ENCODE data around the gene TFDP1.

TFDP1 gene

DNA sequence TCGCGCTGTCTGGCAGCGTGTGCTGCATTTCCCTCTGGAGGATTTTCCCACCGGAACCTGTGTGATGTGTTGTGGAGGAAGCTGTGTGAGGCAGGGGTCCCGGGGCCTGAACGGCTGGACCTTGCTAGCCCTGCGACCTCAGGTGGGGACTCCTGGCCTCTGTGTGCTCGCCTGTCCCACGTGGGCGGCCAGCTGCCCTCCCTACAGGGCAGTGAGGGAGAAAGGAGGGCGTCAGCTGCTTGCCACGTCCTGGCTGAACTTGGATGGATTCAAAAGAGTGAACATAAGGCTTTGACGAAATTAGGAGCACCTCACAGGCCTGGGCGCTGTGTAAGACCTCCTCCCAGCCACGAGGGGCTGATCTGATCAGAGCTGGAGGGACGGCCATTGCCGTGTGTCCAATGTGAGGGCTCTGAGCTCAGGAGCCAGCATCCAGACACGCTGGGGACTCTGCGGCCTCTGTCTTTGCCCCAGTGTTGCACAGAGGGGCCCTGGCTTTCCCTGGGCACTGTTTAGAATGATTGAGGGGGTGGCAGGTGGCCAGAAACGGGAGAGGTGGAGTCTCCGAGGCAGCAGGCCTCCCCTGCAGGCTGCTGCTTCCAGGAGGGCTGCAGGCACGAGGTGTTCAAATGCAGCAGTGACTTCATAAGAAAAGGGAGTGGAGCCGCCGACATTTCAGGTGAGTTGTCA is 13.0 kb downstream of the TFDP1 start:
- no peak for DNase-seq (ENCODE audit: extremely low read depth, insufficient read length)
- H3K36me3 ChIP-seq (ENCODE audit: control insufficient read depth, insufficient read depth, low read length) = peaks cover 28% of the 10 kb centered on the region

DNA sequence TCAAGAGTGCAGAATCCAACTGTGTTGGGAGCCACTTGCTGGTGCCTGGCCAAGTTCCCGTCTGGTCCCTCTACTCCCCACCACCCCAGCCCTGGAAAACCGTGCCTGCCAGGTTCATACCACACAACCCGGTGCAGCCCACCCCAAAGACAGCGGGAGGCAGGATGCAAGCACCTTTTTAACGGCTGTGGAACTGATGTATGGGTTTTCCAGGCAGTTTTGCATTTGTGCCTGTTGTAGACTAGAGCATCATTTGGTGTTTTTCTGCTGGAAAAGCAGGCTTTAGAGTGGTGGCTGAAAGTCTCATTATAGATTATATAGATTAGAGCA is 13.5 kb downstream of the TFDP1 start:
- no peak for DNase-seq (ENCODE audit: extremely low read depth, insufficient read length)
- TF ChIP-seq, protein P1, sequence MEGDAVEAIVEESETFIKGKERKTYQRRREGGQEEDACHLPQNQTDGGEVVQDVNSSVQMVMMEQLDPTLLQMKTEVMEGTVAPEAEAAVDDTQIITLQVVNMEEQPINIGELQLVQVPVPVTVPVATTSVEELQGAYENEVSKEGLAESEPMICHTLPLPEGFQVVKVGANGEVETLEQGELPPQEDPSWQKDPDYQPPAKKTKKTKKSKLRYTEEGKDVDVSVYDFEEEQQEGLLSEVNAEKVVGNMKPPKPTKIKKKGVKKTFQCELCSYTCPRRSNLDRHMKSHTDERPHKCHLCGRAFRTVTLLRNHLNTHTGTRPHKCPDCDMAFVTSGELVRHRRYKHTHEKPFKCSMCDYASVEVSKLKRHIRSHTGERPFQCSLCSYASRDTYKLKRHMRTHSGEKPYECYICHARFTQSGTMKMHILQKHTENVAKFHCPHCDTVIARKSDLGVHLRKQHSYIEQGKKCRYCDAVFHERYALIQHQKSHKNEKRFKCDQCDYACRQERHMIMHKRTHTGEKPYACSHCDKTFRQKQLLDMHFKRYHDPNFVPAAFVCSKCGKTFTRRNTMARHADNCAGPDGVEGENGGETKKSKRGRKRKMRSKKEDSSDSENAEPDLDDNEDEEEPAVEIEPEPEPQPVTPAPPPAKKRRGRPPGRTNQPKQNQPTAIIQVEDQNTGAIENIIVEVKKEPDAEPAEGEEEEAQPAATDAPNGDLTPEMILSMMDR (IDR thresholded peaks at IDR 0.05; ENCODE audit: insufficient read depth, low read length, poor library complexity, severe bottlenecking) = no peak
- Histone ChIP-seq H3K4me3 (replicated peaks; ENCODE audit: low read depth, low read length) (no peak overlapping the region), H3K36me3 (ENCODE audit: control insufficient read depth, insufficient read depth, low read length) (peaks cover 24% of the 10 kb centered on the region), H3K27me3 (replicated peaks; ENCODE audit: control insufficient read depth, insufficient read depth, low read length) (no peaks in the 10 kb centered on the region)

More for the DNA sequence above, 13.0 kb downstream of the TFDP1 start:
- TF ChIP-seq, protein P1 (IDR thresholded peaks at IDR 0.05; ENCODE audit: insufficient read depth, low read length, poor library complexity, severe bottlenecking) = no peak
- no peaks in the 10 kb centered on the region for H3K27me3 ChIP-seq (replicated peaks; ENCODE audit: control insufficient read depth, insufficient read depth, low read length)
- H3K4me3 ChIP-seq (replicated peaks; ENCODE audit: low read depth, low read length) = no peak overlapping the region

DNA sequence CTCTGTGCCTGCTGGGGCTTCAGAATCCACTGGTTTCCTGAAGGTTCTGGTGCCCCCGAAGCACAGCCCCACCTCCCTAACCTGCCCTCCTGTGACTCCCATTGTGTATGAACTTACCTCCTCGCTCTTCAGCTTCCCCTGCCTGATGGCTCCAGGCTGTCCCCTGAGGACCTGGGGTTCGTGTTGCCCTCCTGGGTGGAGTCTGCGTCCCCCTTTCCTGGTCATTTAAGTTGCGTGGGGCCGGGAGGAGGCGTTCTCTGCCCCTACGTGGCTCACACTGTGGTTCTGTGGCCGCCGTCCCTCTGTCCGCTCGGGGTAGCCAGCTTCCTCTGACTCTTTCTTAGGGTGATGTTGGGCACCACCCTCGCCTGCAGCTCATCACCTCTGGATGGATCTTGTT is 13.9 kb downstream of the TFDP1 start:
- TF ChIP-seq, protein P1 (IDR thresholded peaks at IDR 0.05; ENCODE audit: insufficient read depth, low read length, poor library complexity, severe bottlenecking) = no peak
- DNase-seq (ENCODE audit: extremely low read depth, insufficient read length) = no peak
- peaks cover 22% of the 10 kb centered on the region for H3K36me3 ChIP-seq (ENCODE audit: control insufficient read depth, insufficient read depth, low read length)

DNA sequence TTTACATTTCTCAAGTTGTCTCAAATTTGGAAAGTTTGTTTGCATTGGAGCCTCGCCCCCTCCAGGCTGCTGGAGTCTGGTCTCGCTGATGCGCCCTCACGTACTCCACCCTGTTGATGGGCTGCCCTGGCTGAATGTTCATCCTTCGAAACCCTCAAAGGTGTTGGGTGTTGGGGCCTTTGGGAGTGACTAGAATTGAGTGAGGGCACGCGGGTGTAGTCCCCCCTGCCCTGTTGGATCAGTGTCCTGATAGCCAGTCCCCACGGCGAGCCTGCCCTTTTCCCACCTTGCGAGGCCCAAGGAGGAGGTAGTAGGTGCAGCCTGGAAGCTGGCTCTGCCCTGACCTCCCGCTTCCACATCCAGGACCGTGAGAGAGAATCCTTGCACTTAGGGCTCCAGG is 14.8 kb downstream of the TFDP1 start:
- no peak for DNase-seq (ENCODE audit: extremely low read depth, insufficient read length)
- no peaks in the 10 kb centered on the region for H3K27me3 ChIP-seq (replicated peaks; ENCODE audit: control insufficient read depth, insufficient read depth, low read length)
- H3K36me3 ChIP-seq (ENCODE audit: control insufficient read depth, insufficient read depth, low read length) = peaks cover 22% of the 10 kb centered on the region
- no peak overlapping the region for H3K4me3 ChIP-seq (replicated peaks; ENCODE audit: low read depth, low read length)
- TF ChIP-seq, protein P1 (IDR thresholded peaks at IDR 0.05; ENCODE audit: insufficient read depth, low read length, poor library complexity, severe bottlenecking) = no peak

More for the DNA sequence above, 13.9 kb downstream of the TFDP1 start:
- Histone ChIP-seq H3K27me3 (replicated peaks; ENCODE audit: control insufficient read depth, insufficient read depth, low read length) (no peaks in the 10 kb centered on the region), H3K4me3 (replicated peaks; ENCODE audit: low read depth, low read length) (no peak overlapping the region)

DNA sequence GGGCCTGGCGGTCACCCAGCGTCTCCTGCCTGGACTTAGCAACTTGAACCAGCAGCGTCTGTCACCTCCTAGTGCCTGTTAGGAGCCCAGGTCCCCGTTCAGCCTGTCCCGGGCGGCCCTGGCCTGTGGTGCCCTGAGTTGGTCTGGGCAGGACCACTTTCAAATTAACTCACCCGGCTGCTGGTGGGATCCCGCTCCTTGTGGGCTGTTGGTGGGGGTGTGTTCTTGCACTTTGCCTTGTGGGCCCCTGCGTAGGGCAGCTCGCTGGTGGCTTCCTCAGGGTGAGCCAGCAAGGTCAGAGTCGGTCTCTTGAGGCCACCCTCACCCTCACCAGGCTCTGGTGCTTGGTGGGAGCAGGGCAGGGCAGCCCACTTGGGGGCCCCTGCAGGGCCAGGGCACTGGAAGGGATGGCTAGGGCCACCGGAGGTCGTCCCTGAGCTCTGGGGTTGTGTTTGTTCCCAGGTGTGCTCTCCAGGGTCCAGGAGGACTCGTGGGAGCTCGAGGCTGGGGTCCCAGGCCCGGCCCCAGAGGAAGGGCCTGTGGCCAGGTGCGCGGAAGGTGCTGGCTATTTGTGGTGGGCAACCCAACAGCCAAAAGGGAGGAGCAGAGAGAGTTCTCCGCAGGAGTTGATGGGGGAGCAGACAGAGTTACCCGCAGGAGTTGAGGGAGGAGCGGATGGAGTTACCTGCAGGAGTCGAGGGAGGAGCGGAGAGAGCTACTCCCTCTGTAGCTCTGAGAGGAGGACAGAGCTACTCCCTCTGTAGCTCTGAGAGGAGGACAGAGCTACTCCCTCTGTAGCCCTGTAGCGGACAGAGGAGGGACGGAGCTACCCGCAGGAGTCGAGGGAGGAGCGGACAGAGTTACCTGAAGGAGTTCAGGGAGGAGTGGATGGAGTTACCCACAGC is 16.9 kb downstream of the TFDP1 start:
- H3K4me3 ChIP-seq (replicated peaks; ENCODE audit: low read depth, low read length) = no peak overlapping the region
- peaks cover 21% of the 10 kb centered on the region for H3K36me3 ChIP-seq (ENCODE audit: control insufficient read depth, insufficient read depth, low read length)
- DNase-seq (ENCODE audit: extremely low read depth, insufficient read length) = no peak
- TF ChIP-seq, protein P1 (IDR thresholded peaks at IDR 0.05; ENCODE audit: insufficient read depth, low read length, poor library complexity, severe bottlenecking) = no peak
- no peaks in the 10 kb centered on the region for H3K27me3 ChIP-seq (replicated peaks; ENCODE audit: control insufficient read depth, insufficient read depth, low read length)

Data from GM06990 (cell line).